Measurements from ENCODE around the gene SLC16A10.

GRCh38 chr6:111239461-111239860, 152.2 kb downstream of the SLC16A10 start:
- no peak for TF ChIP-seq CTCF (conservative IDR thresholded peaks at IDR 0.05; ENCODE audit: low read depth in 2 of 2)
- TF ChIP-seq POLR2AphosphoS5 (IDR thresholded peaks at IDR 0.05; ENCODE audit: low read depth), result no peak
- no peak for TF ChIP-seq EZH2phosphoT487 (IDR thresholded peaks at IDR 0.05; ENCODE audit: unreplicated experiment)
- no peak for TF ChIP-seq ZNF331 (CRISPR knock-in tag; IDR thresholded peaks at IDR 0.05; ENCODE audit: low read depth)
- no peak for TF ChIP-seq REST (IDR thresholded peaks at IDR 0.05; ENCODE audit: unreplicated experiment)
- TF ChIP-seq EZH2 (IDR thresholded peaks at IDR 0.05; ENCODE audit: low read depth, unreplicated experiment), result no peak

Data from GM23338 (cell line).